IPS DF 4.7 (cell line): ENCODE data around the gene FOSB.

ENCODE experiments used
- DNase-seq: peaks from one replicate; pipeline ENCODE4 v3.0.0-alpha.2; 2013; ENCODE audit warnings: low spot score; ENCODE audit errors: extremely low read depth

FOSB gene

DNA sequence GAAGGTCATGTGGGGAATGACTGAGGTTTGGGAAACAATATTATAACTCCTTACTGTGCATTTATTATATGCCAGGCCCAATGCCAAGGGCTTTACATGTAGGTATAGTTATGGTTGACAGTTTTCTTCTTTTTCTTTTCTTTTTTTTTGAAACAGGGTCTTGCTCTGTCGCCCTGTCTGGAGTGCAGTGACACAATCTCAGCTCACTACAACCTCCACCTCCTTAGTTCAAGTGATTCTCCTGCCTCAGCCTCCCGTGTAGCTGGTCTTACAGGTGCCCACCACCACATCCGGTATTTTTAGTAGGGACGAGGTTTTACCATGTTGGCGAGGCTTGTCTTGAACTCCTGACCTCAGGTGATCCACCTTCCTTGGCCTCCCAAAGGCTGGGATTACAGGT is 15.2 kb downstream of the FOSB start:
- no peak for DNase-seq

DNA sequence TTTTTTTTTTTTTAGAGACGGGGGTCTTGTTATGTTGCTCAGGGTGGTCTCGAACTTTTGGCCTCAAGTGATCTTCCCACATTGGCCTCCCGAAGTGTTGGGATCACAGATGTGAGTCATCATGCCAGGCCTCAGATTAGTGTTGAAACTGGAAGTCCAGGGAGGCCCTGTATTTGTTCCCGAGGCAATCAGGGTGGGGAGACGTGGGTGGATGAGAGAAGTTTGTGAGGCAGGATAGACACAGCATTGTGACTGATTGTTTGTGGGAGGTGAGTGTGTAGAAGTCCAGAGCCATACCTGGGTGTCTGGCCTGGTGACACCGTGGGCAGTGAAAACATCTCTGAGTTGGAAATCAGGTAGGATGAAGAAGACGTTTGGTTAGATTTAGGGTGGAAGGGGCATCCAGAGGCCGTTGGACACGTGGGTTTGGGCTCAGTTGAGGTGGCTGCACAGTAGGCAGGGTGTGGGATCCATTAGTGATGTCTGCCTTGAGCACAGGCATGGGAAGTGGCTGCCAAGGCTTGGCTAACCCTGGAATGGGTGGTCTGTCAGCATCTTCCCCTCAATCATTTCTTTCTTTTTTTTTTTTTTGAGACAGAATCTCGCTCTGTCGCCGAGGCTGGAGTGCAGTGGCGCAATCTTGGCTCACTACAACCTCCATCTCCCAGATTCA is 16.6 kb downstream of the FOSB start:
- DNase-seq = no peak

DNA sequence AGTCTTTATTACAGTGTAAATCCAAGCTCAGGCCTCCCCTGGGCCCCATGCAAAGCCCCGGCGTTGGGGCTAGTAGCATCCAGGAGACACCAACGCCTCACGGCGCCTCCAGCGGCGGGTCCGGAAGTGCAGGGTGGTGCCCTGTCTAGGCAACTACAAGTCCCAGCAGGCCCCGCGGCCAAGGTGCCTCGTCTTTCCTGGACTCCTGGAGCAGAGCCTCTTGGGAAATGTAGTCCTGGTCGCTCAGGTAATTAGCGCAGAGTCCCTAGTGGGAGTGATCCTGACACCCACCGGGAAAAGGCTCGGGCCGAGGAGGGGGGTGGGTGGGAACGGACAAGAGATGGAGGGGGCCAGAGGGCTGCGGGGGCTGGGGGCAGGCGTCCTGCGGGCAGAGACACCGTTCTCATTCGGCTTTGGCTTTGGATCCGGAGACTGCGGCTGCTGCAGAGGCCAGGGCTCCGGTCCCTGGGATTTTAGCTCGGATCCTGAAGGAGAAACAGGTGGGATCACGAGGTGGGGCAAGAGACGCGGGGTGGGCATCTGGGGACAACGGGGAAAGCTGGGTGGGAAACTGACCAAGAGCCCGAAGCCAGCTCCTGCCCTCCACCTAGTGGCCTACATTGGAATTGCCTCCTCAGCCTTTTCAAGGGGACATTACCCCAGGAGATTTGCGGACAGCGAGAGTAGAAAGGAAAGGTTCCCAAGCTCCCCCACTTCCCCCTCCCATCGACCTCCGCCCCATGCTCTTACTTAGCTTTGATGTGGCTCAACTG is 17.7 kb downstream of the FOSB start:
- DNase-seq = no peak

- DNase-seq = no peak
These were observed 20.9 kb downstream of the FOSB start for GRCh38 chr19:45488708-45489107.

DNA sequence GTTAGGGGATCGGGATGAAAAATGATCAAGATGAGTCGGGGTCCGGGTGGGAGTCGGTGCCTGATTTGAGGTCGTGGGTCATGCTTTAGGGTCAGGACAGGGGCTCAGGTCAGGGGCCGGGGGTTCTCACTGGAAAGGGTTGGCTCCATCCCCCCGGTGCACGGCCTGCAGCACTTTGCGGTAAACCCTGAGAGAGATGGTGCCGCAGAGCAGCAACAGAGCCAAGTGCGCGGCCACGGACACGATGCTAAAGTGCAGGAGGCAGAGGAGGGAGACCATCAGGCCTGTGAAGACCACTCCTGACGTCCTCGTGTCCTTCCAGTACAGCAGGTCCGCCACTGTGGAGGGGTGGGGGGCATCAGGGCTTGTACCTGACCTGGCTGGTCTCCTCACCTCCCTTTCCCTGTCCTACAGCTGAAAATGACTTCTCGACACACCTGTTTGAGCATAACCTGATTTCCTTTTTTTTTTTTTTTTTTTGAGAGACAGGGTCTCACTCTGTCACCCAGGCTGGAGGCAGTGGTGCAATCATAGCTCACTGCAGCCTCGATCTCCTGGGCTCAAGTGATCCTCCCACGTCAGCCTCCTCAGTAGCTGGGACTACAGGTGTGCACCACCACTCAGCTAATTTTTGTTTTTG is 21.5 kb downstream of the FOSB start:
- no peak for DNase-seq

DNA sequence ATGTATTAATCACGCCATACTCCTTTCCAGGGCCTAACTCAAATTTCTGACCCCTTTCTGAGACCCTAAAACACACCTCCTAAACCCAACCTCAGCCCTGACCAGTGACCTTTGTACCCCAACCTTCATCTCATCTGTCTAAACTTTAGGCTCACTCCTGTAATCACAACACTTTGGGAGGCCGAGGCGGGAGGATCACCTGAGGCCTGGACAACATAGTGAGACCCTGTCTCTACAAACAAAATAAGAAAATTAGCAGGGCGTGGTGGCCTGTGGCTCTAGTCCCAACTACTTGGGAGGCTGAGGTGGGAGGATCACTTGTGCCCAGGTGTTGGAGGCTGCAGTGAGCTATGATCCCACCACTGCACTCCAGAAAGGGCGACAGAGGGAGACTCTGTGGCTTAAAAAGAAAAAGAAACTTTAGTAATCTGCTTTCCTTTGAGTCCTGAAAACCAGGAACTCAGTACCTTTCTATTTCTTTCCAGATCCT is 24.4 kb downstream of the FOSB start:
- no peak for DNase-seq

GRCh38 chr19:45492627-45493470 is 25.1 kb downstream of the FOSB start:
- no peak for DNase-seq

DNA sequence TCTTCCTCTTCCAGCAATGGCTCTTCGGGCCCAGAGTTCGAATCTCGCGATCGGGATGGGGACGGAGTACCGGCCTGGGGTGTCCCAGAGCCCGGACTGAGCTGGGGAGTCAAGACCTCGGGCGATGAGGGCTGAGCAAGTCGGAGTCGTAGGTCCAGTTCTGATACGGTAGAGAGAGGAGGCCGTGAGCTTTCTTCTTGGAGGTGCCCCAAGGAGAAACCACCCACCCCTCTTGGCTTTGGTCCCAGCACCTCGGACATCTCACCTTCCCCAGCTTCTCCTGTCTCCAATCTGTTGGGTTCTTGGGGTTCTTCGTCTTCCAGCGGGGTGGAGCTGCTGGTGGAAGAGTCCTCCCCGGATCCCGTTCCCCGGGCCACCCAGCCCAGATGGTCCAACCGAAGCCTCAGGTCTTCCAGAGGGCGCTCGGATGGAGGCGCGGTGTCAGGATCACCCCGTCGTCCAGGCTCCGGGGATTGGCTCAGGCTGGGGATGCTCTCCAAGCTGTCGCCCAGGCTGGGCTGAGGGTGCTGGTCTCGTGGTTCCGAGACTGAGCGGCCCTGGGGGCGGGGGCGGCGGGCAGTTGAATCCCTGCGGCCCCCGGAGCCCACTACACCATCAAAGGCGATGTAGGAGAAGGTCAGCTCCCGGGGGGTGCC is 26.6 kb downstream of the FOSB start:
- DNase-seq = no peak

GRCh38 chr19:45495178-45495577 is 27.4 kb downstream of the FOSB start:
- no peak for DNase-seq

GRCh38 chr19:45496349-45496953 is 28.7 kb downstream of the FOSB start:
- DNase-seq = no peak

- no peak for DNase-seq
These were observed 30.0 kb downstream of the FOSB start for GRCh38 chr19:45497791-45498190.

DNA sequence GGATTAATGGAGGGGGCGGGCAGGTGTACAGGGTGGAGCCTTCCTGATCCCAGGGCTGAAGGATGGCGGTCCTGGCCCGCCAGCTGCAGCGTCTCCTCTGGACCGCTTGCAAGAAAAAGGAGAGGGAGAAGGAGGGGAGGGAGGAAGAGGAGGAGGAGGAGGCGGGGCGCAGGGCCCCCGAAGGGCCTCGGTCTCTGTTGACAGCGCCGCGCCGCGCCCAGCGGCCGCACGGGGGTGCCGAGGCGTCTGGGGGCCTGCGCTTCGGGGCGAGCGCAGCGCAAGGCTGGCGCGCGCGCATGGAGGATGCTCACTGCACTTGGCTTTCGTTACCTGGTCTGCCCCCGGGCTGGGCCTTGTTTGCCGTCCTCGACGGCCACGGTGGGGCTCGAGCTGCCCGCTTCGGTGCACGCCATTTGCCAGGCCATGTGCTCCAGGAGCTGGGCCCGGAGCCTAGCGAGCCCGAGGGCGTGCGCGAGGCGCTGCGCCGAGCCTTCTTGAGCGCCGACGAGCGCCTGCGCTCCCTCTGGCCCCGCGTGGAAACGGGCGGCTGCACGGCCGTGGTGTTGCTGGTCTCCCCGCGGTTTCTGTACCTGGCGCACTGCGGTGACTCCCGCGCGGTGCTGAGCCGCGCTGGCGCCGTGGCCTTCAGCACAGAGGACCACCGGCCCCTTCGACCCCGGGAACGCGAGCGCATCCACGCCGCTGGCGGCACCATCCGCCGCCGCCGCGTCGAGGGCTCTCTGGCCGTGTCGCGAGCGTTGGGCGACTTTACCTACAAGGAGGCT is 30.8 kb downstream of the FOSB start, which contains the start of gene PPM1N:
PPM1N (plus strand) TSS at position 33 of the 785 bp plus-strand sequence; CDS start at position 63, 30 bp downstream.
- no peak for DNase-seq

DNA sequence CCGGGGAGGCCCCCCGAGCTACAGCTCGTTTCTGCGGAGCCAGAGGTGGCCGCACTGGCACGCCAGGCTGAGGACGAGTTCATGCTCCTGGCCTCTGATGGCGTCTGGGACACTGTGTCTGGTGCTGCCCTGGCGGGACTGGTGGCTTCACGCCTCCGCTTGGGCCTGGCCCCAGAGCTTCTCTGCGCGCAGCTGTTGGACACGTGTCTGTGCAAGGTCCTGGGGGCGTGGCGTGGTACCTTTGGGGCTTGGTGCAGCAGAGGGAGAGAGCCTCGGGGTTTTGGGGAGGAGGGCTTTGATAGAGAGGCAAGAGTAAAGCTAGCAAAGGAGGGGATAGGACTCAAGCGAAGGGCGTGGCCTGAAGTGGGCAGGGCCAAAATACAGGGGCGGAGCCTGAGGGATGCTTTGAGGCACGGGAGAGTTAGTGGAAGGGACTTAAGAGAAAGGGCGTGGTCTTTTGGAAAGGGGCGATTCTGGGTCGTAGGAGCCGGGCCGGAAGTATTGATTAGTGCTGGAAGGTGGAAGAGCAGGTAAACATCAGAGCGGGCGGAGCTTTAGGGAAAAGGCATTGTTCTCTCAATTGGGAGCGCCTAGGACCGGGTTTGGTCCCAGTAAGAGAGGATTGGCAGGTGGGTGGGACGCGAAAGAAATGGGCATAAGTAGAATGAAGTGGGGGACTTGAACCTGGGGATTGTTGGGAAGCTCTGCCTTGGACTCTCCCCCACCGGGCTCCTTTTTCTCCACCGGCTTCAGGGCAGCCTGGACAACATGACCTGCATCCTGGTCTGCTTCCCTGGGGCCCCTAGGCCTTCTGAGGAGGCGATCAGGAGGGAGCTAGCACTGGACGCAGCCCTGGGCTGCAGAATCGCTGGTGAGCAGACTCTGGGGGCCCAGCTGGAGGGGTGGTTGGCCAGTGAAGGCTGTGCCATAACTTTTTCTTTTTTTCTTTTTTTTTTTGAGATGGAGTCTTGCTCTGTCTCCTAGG is 31.7 kb downstream of the FOSB start:
- no peak for DNase-seq

DNA sequence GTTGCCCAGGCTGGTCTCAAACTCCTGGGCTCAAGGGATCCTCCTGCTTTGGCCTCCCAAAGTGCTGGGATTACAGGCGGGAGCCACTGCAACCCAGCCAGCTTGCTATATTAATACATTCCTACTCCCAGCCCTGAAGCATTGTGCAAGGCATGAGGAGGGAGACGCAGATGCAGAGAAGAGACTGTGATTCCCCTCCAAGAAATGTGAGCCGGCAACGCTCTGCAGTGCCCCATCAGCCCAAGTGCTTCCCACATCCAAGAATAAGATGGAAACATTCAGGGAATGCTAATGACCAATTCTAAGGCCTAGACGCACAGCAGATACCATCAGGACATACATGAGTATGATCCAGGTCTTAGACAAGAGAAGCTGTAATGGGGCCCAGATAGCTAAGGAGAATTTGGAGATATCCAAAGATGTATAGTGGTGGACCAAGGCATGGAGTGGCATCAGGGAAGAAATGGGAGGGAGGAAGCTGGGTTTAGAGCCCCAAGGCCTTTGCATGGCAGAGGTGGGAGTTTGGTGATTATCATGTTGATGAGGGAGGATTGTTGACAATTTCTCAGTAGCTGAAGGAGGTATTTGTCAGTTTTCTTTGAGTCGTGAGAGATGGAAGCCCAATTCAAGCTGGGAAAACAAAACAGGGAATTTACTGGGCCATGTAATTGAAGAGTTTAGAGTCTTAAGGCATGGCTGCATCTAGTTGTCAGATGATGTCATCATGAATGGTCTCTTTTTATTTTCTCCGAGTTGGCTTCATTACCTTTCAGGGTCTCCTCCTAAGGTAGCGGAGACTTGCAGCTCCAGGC is 33.3 kb downstream of the FOSB start:
- no peak for DNase-seq

GRCh38 chr19:45501730-45502014 is 33.9 kb downstream of the FOSB start:
- no peak for DNase-seq

DNA sequence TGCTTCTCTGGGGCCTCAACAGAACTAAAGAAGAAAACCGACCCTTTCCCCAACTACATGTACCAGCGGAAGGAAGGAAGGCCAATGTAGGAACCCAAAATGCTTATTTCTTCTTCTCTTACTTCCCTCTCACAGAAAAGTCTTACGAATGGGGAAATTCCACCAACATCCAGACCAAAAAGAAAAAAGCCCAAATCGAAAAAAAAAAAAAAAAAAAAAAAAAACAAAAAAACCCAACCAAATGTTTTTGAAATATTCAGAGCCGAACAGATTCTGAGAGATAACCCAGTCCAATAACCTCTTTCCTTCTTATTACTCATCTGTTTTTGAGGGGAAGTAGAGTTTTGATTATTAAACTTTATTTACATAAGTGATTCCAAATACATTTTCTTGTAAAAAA is 34.3 kb downstream of the FOSB start:
- DNase-seq = no peak

- no peak for DNase-seq
These were observed 36.1 kb downstream of the FOSB start for GRCh38 chr19:45503909-45504308.
